Fibroblast of mammary gland (primary cell): ENCODE data around the gene EGFL7.

Source experiments
- DNase-seq: peaks from one replicate; pipeline ENCODE4 v3.0.0-alpha.2; 2010; ENCODE audit warnings: low read depth
- H3K4me3 ChIP-seq: 2 replicates; pipeline ENCODE4 v1.5.1; 2011; ENCODE audit warnings: low read depth, mild to moderate bottlenecking, low read length, moderate library complexity; ENCODE audit not compliant: control insufficient read depth
- TF ChIP-seq, protein P1 (sequence below): conservative IDR thresholded peaks from 2 replicates; pipeline ENCODE4 v1.5.1; 2011; ENCODE audit warnings: low read depth, low read length, inconsistent platforms; ENCODE audit not compliant: control insufficient read depth, insufficient read depth

The EGFL7 gene

DNA sequence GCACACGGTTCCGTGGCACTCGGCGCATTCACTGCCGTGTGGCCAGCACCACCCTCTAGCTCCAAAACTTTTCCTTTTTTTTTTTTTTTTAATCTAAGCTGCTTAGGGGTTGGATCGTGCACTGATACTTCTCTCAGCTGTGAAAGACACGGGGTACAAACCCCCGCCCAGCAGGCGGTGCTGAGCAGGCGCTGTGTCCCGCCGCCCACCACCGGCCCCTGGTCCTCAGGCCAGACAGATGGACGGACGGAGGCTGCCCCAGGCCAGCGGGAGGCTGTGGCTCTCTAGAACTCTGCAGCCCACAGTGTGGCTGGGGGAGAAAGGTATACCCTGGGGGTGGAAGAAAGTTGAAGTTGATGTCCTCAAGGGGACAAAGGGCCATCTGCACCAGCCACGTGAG lies 18.3 kb downstream of the EGFL7 start:
- no peak overlapping the region for H3K4me3 ChIP-seq
- DNase-seq, result no peak
- TF ChIP-seq, protein P1, sequence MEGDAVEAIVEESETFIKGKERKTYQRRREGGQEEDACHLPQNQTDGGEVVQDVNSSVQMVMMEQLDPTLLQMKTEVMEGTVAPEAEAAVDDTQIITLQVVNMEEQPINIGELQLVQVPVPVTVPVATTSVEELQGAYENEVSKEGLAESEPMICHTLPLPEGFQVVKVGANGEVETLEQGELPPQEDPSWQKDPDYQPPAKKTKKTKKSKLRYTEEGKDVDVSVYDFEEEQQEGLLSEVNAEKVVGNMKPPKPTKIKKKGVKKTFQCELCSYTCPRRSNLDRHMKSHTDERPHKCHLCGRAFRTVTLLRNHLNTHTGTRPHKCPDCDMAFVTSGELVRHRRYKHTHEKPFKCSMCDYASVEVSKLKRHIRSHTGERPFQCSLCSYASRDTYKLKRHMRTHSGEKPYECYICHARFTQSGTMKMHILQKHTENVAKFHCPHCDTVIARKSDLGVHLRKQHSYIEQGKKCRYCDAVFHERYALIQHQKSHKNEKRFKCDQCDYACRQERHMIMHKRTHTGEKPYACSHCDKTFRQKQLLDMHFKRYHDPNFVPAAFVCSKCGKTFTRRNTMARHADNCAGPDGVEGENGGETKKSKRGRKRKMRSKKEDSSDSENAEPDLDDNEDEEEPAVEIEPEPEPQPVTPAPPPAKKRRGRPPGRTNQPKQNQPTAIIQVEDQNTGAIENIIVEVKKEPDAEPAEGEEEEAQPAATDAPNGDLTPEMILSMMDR, result no peak

DNA sequence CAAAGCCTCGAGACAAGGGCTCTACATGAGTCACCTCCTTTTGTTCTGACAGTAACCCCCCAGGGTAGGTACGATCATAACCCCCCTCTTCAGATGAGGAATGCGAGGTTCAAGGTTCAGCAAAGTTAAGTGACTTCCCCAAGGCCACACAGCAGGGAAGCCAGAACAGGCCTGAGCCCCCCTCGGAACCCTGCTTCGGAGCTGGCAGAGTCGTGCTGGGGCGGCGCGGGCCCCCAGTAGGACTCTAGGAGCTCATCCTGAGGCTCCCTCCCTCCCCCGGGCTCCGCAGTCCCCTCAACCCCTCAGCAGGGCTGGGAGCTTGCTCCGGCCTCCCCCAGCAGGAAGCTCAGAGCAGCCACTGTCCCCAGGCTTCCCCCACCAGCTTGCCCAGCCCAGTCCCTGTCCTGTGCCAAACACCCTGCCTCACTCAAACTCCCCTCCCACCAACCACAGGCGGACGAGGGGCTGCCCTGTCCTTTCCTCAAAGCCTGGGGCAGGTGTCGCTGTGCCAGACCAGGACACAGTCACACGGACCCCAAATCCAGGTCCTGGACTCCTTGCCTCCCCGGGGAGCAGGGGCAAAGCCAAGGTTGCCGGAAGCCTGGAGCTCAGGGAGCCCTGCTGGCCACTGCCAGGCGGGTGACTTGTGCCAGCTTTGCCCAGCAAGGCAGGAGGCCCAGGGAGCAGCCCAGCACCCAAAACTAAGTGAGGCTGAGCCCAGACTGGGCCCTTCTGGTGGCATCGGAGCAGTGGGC lies 19.4 kb downstream of the EGFL7 start:
- H3K4me3 ChIP-seq, result no peak overlapping the region
- TF ChIP-seq, protein P1, result no peak
- no peak for DNase-seq

DNA sequence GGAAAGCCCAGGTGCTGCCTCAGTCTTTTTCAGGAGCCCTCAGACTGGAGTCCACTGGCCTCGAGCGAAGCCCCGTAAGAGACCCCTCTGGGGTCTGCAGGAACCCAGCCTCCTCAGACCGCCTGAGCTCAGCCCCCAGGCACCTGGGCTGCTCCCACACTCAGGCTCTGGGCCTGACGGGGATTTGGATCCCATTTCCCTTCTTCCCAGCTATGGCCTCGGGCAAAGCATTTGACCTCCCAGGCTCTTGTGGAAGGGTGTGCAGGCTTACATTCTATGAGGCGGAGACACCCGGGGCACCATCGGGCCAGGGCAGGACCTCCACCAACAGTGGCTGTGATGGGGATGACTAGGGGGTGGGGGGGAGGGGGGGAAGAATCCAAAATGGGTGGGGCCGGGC lies 20.0 kb downstream of the EGFL7 start:
- no peak overlapping the region for H3K4me3 ChIP-seq
- DNase-seq, result no peak
- TF ChIP-seq, protein P1, result no peak

DNA sequence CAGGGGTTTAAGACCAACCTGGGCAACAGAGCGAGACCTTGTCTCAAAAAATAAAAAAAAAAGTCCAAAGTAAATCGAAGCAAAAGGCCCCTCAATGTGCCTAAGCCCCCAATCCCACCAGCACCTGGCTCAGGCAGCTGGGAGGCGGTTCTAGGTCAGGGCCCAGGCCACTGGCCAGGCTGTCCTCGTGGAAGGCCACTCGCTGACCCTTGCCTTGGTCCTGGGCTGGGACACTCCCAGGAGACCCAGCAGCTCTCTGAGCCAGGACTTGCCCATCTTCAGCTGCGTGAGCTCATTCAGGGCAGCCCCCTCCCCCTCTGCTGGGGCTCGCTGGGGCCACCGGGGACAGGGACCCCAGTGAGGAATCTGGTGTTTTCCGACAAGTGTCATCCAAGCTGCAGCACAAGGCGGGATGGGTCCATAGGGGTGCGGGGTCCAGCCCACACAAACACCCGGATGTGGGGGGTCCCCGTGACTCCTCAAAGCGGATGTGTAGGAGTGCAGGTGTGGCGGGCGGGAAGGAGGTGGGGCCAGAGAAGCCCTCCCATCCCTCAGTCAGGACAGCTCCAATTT lies 20.5 kb downstream of the EGFL7 start:
- TF ChIP-seq, protein P1, result no peak
- DNase-seq, result no peak
- no peak overlapping the region for H3K4me3 ChIP-seq

DNA sequence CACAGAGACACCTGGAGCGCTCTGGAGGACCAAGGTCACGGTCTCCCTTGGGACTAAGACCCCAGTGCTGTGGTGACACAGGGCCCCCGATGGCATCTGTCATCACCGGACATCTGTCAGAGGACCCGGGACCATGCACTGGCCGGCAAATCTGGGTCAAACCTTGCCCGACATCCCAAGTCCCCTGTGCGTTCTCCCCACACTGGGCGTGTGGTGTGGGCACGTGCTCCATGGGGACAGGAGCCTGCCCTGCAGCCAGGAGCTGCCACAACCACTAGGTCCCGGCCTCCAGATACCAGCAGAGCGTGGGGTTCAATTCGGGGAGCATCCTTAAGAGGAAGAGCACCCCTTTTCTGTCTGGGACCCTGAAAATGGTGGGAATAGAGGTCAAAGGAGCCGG lies 21.0 kb downstream of the EGFL7 start:
- TF ChIP-seq, protein P1, result no peak
- no peak overlapping the region for H3K4me3 ChIP-seq

DNA sequence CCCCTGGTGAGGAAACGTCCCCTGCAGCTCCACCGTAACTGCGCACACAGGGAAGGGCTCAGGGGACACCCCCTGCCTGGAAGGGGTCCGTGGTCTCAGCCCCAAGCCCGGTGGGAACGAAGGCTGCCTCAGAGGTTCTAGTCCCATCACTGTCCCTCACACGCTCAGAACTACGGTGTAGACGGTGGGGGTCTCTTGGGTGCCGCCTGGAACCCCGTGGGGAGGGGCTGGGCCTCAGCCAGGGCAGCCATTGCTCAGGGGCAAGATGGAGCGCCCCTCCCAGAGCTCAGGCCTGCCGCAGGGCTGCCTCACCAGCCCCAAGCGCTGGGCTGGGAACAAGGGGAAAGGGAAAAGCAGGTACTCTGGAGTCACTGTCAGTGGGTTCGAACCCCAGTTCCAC lies 21.6 kb downstream of the EGFL7 start:
- TF ChIP-seq, protein P1, result no peak
- H3K4me3 ChIP-seq, result no peak overlapping the region

More for the DNA sequence above, 21.0 kb downstream of the EGFL7 start:
- no peak for DNase-seq

DNA sequence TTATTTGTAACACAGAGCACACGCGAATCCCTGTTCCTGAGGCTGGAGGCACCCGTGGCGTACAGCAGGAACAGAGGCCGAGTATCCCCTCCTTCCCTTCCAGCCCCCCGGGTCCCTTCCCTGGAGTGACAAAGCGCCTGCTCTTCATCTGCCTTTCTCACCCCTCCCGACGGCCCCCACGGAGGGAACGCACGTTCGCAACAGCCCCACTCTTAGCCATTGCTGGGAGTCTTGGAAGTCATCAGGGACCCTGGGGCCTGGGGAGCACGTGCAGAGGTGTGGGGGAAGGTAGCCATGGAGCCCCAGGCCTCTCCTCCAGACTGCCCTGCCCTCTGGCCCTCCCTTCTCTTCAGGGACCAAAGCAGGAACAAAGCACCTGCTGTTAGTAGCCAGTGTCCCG lies 22.1 kb downstream of the EGFL7 start:
- TF ChIP-seq, protein P1, result no peak
- H3K4me3 ChIP-seq, result no peak overlapping the region
- no peak for DNase-seq

More for the DNA sequence above, 21.6 kb downstream of the EGFL7 start:
- DNase-seq, result no peak
